ENCODE data around the gene ITGB8. TPM values are rescaled to one million over a fixed set of nuclear protein-coding genes. Genes with fewer than 3 reads are reported as not detected.

ITGB8 gene
- total and polyA plus RNA-seq, 2 experiments from 2014 or later, result 0.71 to 3.0 TPM

DNA sequence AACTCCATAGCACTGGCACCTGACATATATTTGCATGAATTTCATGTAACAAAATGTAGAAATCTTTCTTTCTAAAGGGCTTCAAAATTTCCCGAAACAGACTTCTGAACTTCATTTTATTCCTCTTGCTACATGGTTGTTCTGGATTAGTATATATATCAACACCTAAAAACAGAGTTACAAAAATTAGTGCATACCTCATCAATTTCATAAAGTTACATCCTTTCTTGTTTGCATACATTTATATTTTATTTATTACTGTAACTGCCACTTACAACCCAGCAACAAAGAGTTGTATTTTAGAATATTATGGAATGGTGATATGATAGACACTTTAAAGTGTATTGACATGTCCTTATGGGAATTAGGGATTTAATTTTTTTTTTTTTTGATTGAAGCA lies 2.0 kb upstream of the ITGB8 start:
- peak overlapping the region; percentile 87 for H3K4me3 ChIP-seq

GRCh38 chr7:20329389-20330238 lies 1.1 kb upstream of the ITGB8 start:
- Mint-ChIP-seq H3K4me3 (peak overlapping the region; percentile 95), H3K4me1 (peaks cover 6% of the 10 kb centered on the region), H3K9me3 (no peaks in the 10 kb centered on the region), H3K27me3 (ENCODE audit: insufficient read depth, low read depth, poor library complexity) (peaks cover 18% of the 10 kb centered on the region), H3K36me3 (ENCODE audit: low read depth) (no peaks in the 10 kb centered on the region), H3K27ac (peak overlapping the region; percentile 98; the same call in 1 of the 2 replicates)
- peak; percentile 90 for DNase-seq (ENCODE audit: low spot score)
- Histone ChIP-seq H3K4me3 (peak overlapping the region; percentile 87), H3K27ac (ENCODE audit: low read depth) (no peak overlapping the region), H3K9me2 (ENCODE audit: insufficient read depth) (no peaks in the 10 kb centered on the region), H3K36me3 (ENCODE audit: insufficient read depth) (no peaks in the 10 kb centered on the region), H3K4me2 (peak overlapping the region; percentile 92), H3K27me3 (ENCODE audit: insufficient read depth) (peaks cover 35% of the 10 kb centered on the region), H4K20me1 (replicated peaks; ENCODE audit: insufficient read depth) (no peaks in the 10 kb centered on the region), H2AFZ (peak overlapping the region; percentile 99), H3F3A (replicated peaks; ENCODE audit: low read depth) (peaks cover 4% of the 10 kb centered on the region), H3K79me2 (replicated peaks; ENCODE audit: insufficient read depth) (no peaks in the 10 kb centered on the region), H3K4me1 (ENCODE audit: insufficient read depth) (peaks cover 9% of the 10 kb centered on the region; the same call in 1 of the 2 replicates)
- ATAC-seq, result peak; percentile 50
- TF ChIP-seq STAT1 (IDR thresholded peaks at IDR 0.05; ENCODE audit: unreplicated experiment) (no peak), ZNF331 (CRISPR knock-in tag; IDR thresholded peaks at IDR 0.05; ENCODE audit: low read depth) (no peak), EZH2 (IDR thresholded peaks at IDR 0.05; ENCODE audit: low read depth, unreplicated experiment) (no peak)
- TF ChIP-seq, protein P1, sequence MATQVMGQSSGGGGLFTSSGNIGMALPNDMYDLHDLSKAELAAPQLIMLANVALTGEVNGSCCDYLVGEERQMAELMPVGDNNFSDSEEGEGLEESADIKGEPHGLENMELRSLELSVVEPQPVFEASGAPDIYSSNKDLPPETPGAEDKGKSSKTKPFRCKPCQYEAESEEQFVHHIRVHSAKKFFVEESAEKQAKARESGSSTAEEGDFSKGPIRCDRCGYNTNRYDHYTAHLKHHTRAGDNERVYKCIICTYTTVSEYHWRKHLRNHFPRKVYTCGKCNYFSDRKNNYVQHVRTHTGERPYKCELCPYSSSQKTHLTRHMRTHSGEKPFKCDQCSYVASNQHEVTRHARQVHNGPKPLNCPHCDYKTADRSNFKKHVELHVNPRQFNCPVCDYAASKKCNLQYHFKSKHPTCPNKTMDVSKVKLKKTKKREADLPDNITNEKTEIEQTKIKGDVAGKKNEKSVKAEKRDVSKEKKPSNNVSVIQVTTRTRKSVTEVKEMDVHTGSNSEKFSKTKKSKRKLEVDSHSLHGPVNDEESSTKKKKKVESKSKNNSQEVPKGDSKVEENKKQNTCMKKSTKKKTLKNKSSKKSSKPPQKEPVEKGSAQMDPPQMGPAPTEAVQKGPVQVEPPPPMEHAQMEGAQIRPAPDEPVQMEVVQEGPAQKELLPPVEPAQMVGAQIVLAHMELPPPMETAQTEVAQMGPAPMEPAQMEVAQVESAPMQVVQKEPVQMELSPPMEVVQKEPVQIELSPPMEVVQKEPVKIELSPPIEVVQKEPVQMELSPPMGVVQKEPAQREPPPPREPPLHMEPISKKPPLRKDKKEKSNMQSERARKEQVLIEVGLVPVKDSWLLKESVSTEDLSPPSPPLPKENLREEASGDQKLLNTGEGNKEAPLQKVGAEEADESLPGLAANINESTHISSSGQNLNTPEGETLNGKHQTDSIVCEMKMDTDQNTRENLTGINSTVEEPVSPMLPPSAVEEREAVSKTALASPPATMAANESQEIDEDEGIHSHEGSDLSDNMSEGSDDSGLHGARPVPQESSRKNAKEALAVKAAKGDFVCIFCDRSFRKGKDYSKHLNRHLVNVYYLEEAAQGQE (IDR thresholded peaks at IDR 0.05; ENCODE audit: unreplicated experiment), result no peak
- TF ChIP-seq, protein P2, sequence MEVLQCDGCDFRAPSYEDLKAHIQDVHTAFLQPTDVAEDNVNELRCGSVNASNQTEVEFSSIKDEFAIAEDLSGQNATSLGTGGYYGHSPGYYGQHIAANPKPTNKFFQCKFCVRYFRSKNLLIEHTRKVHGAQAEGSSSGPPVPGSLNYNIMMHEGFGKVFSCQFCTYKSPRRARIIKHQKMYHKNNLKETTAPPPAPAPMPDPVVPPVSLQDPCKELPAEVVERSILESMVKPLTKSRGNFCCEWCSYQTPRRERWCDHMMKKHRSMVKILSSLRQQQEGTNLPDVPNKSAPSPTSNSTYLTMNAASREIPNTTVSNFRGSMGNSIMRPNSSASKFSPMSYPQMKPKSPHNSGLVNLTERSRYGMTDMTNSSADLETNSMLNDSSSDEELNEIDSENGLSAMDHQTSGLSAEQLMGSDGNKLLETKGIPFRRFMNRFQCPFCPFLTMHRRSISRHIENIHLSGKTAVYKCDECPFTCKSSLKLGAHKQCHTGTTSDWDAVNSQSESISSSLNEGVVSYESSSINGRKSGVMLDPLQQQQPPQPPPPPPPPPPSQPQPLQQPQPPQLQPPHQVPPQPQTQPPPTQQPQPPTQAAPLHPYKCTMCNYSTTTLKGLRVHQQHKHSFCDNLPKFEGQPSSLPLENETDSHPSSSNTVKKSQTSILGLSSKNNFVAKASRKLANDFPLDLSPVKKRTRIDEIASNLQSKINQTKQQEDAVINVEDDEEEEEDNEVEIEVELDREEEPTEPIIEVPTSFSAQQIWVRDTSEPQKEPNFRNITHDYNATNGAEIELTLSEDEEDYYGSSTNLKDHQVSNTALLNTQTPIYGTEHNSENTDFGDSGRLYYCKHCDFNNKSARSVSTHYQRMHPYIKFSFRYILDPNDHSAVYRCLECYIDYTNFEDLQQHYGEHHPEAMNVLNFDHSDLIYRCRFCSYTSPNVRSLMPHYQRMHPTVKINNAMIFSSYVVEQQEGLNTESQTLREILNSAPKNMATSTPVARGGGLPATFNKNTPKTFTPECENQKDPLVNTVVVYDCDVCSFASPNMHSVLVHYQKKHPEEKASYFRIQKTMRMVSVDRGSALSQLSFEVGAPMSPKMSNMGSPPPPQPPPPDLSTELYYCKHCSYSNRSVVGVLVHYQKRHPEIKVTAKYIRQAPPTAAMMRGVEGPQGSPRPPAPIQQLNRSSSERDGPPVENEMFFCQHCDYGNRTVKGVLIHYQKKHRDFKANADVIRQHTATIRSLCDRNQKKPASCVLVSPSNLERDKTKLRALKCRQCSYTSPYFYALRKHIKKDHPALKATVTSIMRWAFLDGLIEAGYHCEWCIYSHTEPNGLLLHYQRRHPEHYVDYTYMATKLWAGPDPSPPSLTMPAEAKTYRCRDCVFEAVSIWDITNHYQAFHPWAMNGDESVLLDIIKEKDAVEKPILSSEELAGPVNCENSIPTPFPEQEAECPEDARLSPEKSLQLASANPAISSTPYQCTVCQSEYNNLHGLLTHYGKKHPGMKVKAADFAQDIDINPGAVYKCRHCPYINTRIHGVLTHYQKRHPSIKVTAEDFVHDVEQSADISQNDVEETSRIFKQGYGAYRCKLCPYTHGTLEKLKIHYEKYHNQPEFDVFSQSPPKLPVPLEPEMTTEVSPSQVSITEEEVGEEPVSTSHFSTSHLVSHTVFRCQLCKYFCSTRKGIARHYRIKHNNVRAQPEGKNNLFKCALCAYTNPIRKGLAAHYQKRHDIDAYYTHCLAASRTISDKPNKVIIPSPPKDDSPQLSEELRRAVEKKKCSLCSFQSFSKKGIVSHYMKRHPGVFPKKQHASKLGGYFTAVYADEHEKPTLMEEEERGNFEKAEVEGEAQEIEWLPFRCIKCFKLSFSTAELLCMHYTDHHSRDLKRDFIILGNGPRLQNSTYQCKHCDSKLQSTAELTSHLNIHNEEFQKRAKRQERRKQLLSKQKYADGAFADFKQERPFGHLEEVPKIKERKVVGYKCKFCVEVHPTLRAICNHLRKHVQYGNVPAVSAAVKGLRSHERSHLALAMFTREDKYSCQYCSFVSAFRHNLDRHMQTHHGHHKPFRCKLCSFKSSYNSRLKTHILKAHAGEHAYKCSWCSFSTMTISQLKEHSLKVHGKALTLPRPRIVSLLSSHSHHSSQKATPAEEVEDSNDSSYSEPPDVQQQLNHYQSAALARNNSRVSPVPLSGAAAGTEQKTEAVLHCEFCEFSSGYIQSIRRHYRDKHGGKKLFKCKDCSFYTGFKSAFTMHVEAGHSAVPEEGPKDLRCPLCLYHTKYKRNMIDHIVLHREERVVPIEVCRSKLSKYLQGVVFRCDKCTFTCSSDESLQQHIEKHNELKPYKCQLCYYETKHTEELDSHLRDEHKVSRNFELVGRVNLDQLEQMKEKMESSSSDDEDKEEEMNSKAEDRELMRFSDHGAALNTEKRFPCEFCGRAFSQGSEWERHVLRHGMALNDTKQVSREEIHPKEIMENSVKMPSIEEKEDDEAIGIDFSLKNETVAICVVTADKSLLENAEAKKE (CRISPR knock-in tag; IDR thresholded peaks at IDR 0.05), result no peak

More for the DNA sequence above, 2.0 kb upstream of the ITGB8 start:
- H3K27me3 ChIP-seq (ENCODE audit: insufficient read depth), result peaks cover 35% of the 10 kb centered on the region
- TF ChIP-seq STAT1 (IDR thresholded peaks at IDR 0.05; ENCODE audit: unreplicated experiment) (no peak), NANOG (IDR thresholded peaks at IDR 0.05; ENCODE audit: borderline replicate concordance) (no peak), ETS1 (IDR thresholded peaks at IDR 0.05) (no peak), ZNF114 (CRISPR knock-in tag; IDR thresholded peaks at IDR 0.05) (no peak), ZNF331 (CRISPR knock-in tag; IDR thresholded peaks at IDR 0.05; ENCODE audit: low read depth) (no peak)
- H3K9me3 Mint-ChIP-seq, result no peaks in the 10 kb centered on the region
- H3K79me2 ChIP-seq (replicated peaks; ENCODE audit: insufficient read depth), result no peaks in the 10 kb centered on the region
- no peaks in the 10 kb centered on the region for H3K36me3 ChIP-seq (ENCODE audit: insufficient read depth)
- H3K9me2 ChIP-seq (ENCODE audit: insufficient read depth), result no peaks in the 10 kb centered on the region
- H3K4me1 Mint-ChIP-seq, result peaks cover 8% of the 10 kb centered on the region
- peak overlapping the region; percentile 92 for H3K4me2 ChIP-seq
- H3K27me3 Mint-ChIP-seq (ENCODE audit: insufficient read depth, low read depth, poor library complexity), result peaks cover 18% of the 10 kb centered on the region
- H2AFZ ChIP-seq, result no peak overlapping the region
- peak overlapping the region; percentile 95 for H3K4me3 Mint-ChIP-seq
- ATAC-seq (no peak), DNase-seq (ENCODE audit: low spot score) (no peak)
- no peak overlapping the region for H3K27ac Mint-ChIP-seq
- no peaks in the 10 kb centered on the region for H4K20me1 ChIP-seq (replicated peaks; ENCODE audit: insufficient read depth)
- H3K36me3 Mint-ChIP-seq (ENCODE audit: low read depth), result no peaks in the 10 kb centered on the region
- peaks cover 4% of the 10 kb centered on the region for H3F3A ChIP-seq (replicated peaks; ENCODE audit: low read depth)
- peaks cover 10% of the 10 kb centered on the region; the same call in 1 of the 2 replicates for H3K4me1 ChIP-seq (ENCODE audit: insufficient read depth)
- H3K27ac ChIP-seq (ENCODE audit: low read depth), result no peak overlapping the region

Measured in GM23338 (cell line).